Hepatocyte (in vitro differentiated cells): ENCODE data around the gene ZPBP2.

ENCODE experiments used
- EZH2 ChIP-seq: fragments of 200-600 bp; sonication (generic); IDR thresholded peaks from 2 replicates; pipeline ENCODE4 v1.6.1; 2016; ENCODE audit warnings: antibody characterized with exemption, mild to moderate bottlenecking, borderline replicate concordance
- TF ChIP-seq, protein P1 (sequence below): fragments of 200-600 bp; sonication (generic); IDR thresholded peaks from 2 replicates; pipeline ENCODE4 v1.5.1; 2016; ENCODE audit warnings: antibody characterized with exemption, mild to moderate bottlenecking; ENCODE audit not compliant: poor library complexity

DNA sequence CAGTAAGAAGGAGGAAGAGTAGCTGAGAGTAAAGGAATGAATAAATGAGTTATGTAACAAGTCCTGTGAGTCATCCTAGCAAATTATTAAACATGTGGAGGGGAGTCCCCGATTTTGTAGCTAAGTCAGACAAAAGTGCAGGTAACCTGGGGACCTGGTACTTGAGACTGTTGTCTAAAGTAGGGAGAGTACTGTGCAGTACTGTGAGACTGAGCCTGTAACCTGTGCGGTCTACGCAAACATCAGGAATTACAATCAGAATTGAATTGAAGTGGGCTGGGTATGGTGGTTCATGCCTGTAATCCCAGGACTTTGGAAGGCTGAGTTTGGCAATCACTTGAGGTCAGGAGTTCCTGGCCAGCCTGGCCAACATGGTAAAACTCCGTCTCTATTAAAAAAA, 39.6 kb upstream of the ZPBP2 start:
- TF ChIP-seq EZH2 = no peak
- TF ChIP-seq, protein P1, sequence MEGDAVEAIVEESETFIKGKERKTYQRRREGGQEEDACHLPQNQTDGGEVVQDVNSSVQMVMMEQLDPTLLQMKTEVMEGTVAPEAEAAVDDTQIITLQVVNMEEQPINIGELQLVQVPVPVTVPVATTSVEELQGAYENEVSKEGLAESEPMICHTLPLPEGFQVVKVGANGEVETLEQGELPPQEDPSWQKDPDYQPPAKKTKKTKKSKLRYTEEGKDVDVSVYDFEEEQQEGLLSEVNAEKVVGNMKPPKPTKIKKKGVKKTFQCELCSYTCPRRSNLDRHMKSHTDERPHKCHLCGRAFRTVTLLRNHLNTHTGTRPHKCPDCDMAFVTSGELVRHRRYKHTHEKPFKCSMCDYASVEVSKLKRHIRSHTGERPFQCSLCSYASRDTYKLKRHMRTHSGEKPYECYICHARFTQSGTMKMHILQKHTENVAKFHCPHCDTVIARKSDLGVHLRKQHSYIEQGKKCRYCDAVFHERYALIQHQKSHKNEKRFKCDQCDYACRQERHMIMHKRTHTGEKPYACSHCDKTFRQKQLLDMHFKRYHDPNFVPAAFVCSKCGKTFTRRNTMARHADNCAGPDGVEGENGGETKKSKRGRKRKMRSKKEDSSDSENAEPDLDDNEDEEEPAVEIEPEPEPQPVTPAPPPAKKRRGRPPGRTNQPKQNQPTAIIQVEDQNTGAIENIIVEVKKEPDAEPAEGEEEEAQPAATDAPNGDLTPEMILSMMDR = no peak
